Erythroblast (primary cell): ENCODE data around the gene EGFL7.

Source experiments
- GATA1 ChIP-seq: IDR thresholded peaks from 2 replicates; pipeline ENCODE4 v1.6.1; 2011; ENCODE audit warnings: low read depth, mild to moderate bottlenecking, control low read depth, low read length, moderate library complexity
- POLR2A ChIP-seq: IDR thresholded peaks from 2 replicates; pipeline ENCODE4 v1.6.1; 2011; ENCODE audit warnings: mild to moderate bottlenecking, low read length

GRCh38 chr9:136695435-136695895, 32.7 kb downstream of the EGFL7 start:
- TF ChIP-seq POLR2A, result no peak
- no peak for TF ChIP-seq GATA1
